HCT116 (cell line): ENCODE data around the gene CAAP1. TPM values are rescaled to one million over a fixed set of nuclear protein-coding genes. Genes with fewer than 3 reads are reported as not detected.
"Not testable (repeated sequence)": the region's sequence is repeated elsewhere in the genome, so short reads cannot be mapped to it uniquely, and the experiment has no call there.

Experiments used
- ATAC-seq: fragments of 200-7000 bp; cut with Tn5 transposase; 2 replicates; pipeline ENCODE4 v1.9.1; 2020; ENCODE audit warnings: mild to moderate bottlenecking, moderate library complexity
- BruUV-seq: library from RNA; stranded (reverse); fragments of 400-500 nt; replicated peaks from 2 replicates; lab custom pipeline; 2021; lab: Mats Ljungman, UMichigan
- CTCF ChIA-PET: fragments of 300-600 bp; sonication (Branson Sonifier 250); formaldehyde crosslinking; loops from one replicate; lab custom pipeline; 2021; ENCODE audit warnings: antibody characterized with exemption; lab: Charles Lee
- POLR2A ChIA-PET: fragments of 300-600, 350-600 bp; sonication (Branson Sonifier 250); formaldehyde crosslinking; loops from one replicate; lab custom pipeline; 2021; ENCODE audit warnings: antibody characterized with exemption; lab: Charles Lee
- RAD21 ChIA-PET, 2 experiments: fragments of 300-600 bp; sonication (Branson Sonifier 250); formaldehyde crosslinking; loops; one replicate each; lab custom pipeline; 2023; ENCODE audit warnings: low total read pairs in 2 of 2; ENCODE audit not compliant: uncharacterized antibody in 2 of 2, unreplicated experiment in 2 of 2, low non-redundant PET in 1 of 2; lab: Charles Lee
- DNase-seq: peaks from one replicate; pipeline ENCODE4 v3.0.0-alpha.2; 2010; ENCODE audit warnings: low read depth, low spot score
- H2AFZ ChIP-seq: fragments of 200-600 bp; shearing (Covaris generic), sonication (generic); 2 replicates; pipeline ENCODE4 v1.6.1; 2017; ENCODE audit warnings: low read depth, mixed run types, mixed read lengths, antibody characterized with exemption, low read length; ENCODE audit not compliant: poor library complexity, severe bottlenecking
- H3K27ac ChIP-seq: 2 replicates; pipeline ENCODE4 v1.5.1; 2012; ENCODE audit warnings: low read depth, low read length
- H3K27me3 ChIP-seq: fragments of 200-600 bp; sonication (generic); 2 replicates; pipeline ENCODE4 v1.6.1; 2016; ENCODE audit warnings: mixed run types, low read length, mixed read lengths; ENCODE audit not compliant: insufficient read depth
- H3K36me3 ChIP-seq, 2 experiments: fragments of 200-500 bp in 1 of 2; fragments of 200-600 bp in 1 of 2; sonication (Bioruptor generic) in 1 of 2; sonication (generic) in 1 of 2; 2 replicates each; pipeline versions ENCODE4 v1.5.1 to v1.6.1; 2014 to 2016; ENCODE audit warnings: low read length in 2 of 2, inconsistent platforms in 1 of 2, mixed read lengths in 1 of 2, mixed run types in 1 of 2; ENCODE audit not compliant: insufficient read depth in 2 of 2, control insufficient read depth in 1 of 2
- H3K4me1 ChIP-seq, 2 experiments: fragments of 200-600 bp in 1 of 2; sonication (generic) in 1 of 2; 2 replicates each; pipeline versions ENCODE4 v1.5.1 to v1.6.1; 2012 to 2017; ENCODE audit warnings: low read length in 2 of 2, inconsistent platforms in 1 of 2, mild to moderate bottlenecking in 1 of 2, mixed read lengths in 1 of 2, mixed run types in 1 of 2, moderate library complexity in 1 of 2; ENCODE audit not compliant: insufficient read depth in 2 of 2, control insufficient read depth in 1 of 2
- H3K4me2 ChIP-seq: fragments of 200-600 bp; sonication (generic); 2 replicates; pipeline ENCODE4 v1.6.1; 2017; ENCODE audit warnings: mixed run types, low read length, mixed read lengths
- H3K4me3 ChIP-seq, 2 experiments: fragments of 200-600 bp in 1 of 2; sonication (generic) in 1 of 2; replicated peaks in 1 of 2; 2 replicates each; pipeline ENCODE4 v1.5.1; 2011 to 2016; ENCODE audit warnings: low read length in 2 of 2, control low read depth in 1 of 2, low read depth in 1 of 2, mild to moderate bottlenecking in 1 of 2, mixed read lengths in 1 of 2, mixed run types in 1 of 2
- H3K79me2 ChIP-seq: fragments of 200-600 bp; sonication (generic); 2 replicates; pipeline ENCODE4 v1.6.1; 2017; ENCODE audit warnings: mild to moderate bottlenecking, mixed run types, low read length, moderate library complexity, mixed read lengths; ENCODE audit not compliant: insufficient read depth
- H3K9ac ChIP-seq: fragments of 200-600 bp; sonication (generic); 2 replicates; pipeline ENCODE4 v1.6.1; 2016; ENCODE audit warnings: low read length, mixed read lengths
- H3K9me2 ChIP-seq: fragments of 200-600 bp; sonication (generic), shearing (Covaris generic); 2 replicates; pipeline ENCODE4 v1.6.1; 2017; ENCODE audit warnings: mixed run types, mild to moderate bottlenecking, moderate library complexity; ENCODE audit not compliant: insufficient read depth
- H3K9me3 ChIP-seq, 2 experiments: fragments of 200-500 bp in 1 of 2; fragments of 200-600 bp in 1 of 2; sonication (Bioruptor generic) in 1 of 2; sonication (generic) in 1 of 2; 2 replicates each; pipeline ENCODE4 v1.6.1; 2014 to 2017; ENCODE audit warnings: low read length in 2 of 2, mixed read lengths in 2 of 2, inconsistent platforms in 1 of 2, low read depth in 1 of 2, mild to moderate bottlenecking in 1 of 2, mixed run types in 1 of 2, moderate library complexity in 1 of 2; ENCODE audit not compliant: control insufficient read depth in 1 of 2, insufficient read depth in 1 of 2
- H4K20me1 ChIP-seq: fragments of 200-600 bp; sonication (generic), shearing (Covaris generic); 2 replicates; pipeline ENCODE4 v1.6.1; 2017; ENCODE audit warnings: mixed run types, mild to moderate bottlenecking, moderate library complexity; ENCODE audit not compliant: insufficient read depth
- ATF3 ChIP-seq: IDR thresholded peaks from 2 replicates; pipeline ENCODE4 v1.6.1; 2012
- EGR1 ChIP-seq: IDR thresholded peaks from 2 replicates; pipeline ENCODE4 v1.6.1; 2012; ENCODE audit warnings: low read depth
- ELF1 ChIP-seq: IDR thresholded peaks from 2 replicates; pipeline ENCODE4 v1.6.1; 2012; ENCODE audit warnings: low read depth, borderline replicate concordance
- EZH2 ChIP-seq: fragments of 200-600 bp; sonication (generic); IDR thresholded peaks from 2 replicates; pipeline ENCODE4 v1.6.1; 2017; ENCODE audit warnings: antibody characterized with exemption, mixed run types
- FOSL1 ChIP-seq: IDR thresholded peaks from 2 replicates; pipeline ENCODE4 v1.6.1; 2012; ENCODE audit warnings: low read depth
- JUND ChIP-seq: IDR thresholded peaks from 2 replicates; pipeline ENCODE4 v1.6.1; 2012
- MAX ChIP-seq: IDR thresholded peaks from 2 replicates; pipeline ENCODE4 v1.6.1; 2012
- POLR2A ChIP-seq: IDR thresholded peaks from 2 replicates; pipeline ENCODE4 v1.7.0; 2011; ENCODE audit warnings: borderline replicate concordance; ENCODE audit not compliant: insufficient read depth, insufficient read length; ENCODE audit errors: extremely low read depth
- POLR2AphosphoS5 ChIP-seq: IDR thresholded peaks from 2 replicates; pipeline ENCODE4 v1.6.1; 2011; ENCODE audit warnings: mild to moderate bottlenecking, low read depth, low read length, moderate library complexity
- SIN3A ChIP-seq: IDR thresholded peaks from 2 replicates; pipeline ENCODE4 v1.6.1; 2012; ENCODE audit warnings: low read depth
- ZNF274 ChIP-seq: fragments of 200-500 bp; sonication (Bioruptor generic); IDR thresholded peaks from 2 replicates; pipeline ENCODE4 v1.6.1; 2014; ENCODE audit warnings: mild to moderate bottlenecking, low read depth, low read length, inconsistent platforms
- intact Hi-C: fragments of 100-400 bp; cut with micrococcal nuclease; formaldehyde crosslinking; loops from 2 replicates; pipeline ENCODE4 v1.10.0; 2022
- total RNA-seq: library from RNA; stranded (reverse); gene quantifications from one replicate; pipeline ENCODE4 v1.2.1, GENCODE V29; 2021; ENCODE audit not compliant: unreplicated experiment
- TF ChIP-seq, protein P1 (sequence below), 3 experiments: fragments of 200-600 bp in 1 of 3; sonication (generic) in 1 of 3; IDR thresholded peaks in 2 of 3; conservative IDR thresholded peaks in 1 of 3; 2 replicates each; pipeline ENCODE4 v1.5.1; 2012 to 2017; ENCODE audit warnings: low read depth in 2 of 3, low read length in 2 of 3, antibody characterized with exemption in 1 of 3, borderline replicate concordance in 1 of 3, control low read depth in 1 of 3, mild to moderate bottlenecking in 1 of 3, mixed read lengths in 1 of 3, mixed run types in 1 of 3, moderate library complexity in 1 of 3; ENCODE audit not compliant: insufficient read depth in 1 of 3

CAAP1 gene
- total RNA-seq, 1 experiment from 2014 or later: 19.1 TPM

GRCh38 chr9:26828391-26828955 lies 64.1 kb downstream of the CAAP1 start:
- H4K20me1 ChIP-seq, H3K4me2 ChIP-seq, H3K9me2 ChIP-seq, BruUV-seq, RAD21 ChIA-PET, H3K36me3 ChIP-seq, CTCF ChIA-PET, H3K27me3 ChIP-seq, H3K27ac ChIP-seq, H3K4me3 ChIP-seq, H3K79me2 ChIP-seq, DNase-seq, H3K4me1 ChIP-seq, H2AFZ ChIP-seq, H3K9ac ChIP-seq, H3K9me3 ChIP-seq, ATAC-seq, intact Hi-C loops, POLR2A ChIA-PET: not testable (repeated sequence)

DNA sequence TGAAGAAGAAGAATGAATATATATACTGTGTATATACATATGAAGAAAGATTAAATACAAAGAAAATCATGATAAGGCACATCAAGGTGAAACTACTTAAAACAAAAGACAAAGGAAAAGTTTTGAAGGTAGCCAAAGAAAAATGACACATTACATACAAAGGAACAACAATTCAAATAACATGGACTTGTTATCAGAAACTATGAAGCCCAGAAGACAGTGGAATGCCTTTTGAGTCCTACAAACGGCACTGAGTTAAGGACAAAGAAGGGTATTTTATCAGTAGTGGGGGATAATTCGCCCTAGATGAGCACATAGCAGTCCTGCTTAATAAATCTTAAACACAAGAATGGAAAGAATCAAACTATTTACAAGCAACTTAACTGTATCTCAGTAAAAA lies 77.8 kb downstream of the CAAP1 start:
- intact Hi-C loops: no loop called here
- H3K4me3 ChIP-seq: no peak overlapping the region
- no peak for TF ChIP-seq ELF1
- no peak for TF ChIP-seq POLR2AphosphoS5
- no peak for TF ChIP-seq ATF3
- TF ChIP-seq JUND: no peak
- no peak for TF ChIP-seq ZNF274
- no peak for TF ChIP-seq EZH2
- no peak for TF ChIP-seq POLR2A
- no peak for TF ChIP-seq MAX
- TF ChIP-seq EGR1: no peak
- TF ChIP-seq FOSL1: no peak
- TF ChIP-seq, protein P1, sequence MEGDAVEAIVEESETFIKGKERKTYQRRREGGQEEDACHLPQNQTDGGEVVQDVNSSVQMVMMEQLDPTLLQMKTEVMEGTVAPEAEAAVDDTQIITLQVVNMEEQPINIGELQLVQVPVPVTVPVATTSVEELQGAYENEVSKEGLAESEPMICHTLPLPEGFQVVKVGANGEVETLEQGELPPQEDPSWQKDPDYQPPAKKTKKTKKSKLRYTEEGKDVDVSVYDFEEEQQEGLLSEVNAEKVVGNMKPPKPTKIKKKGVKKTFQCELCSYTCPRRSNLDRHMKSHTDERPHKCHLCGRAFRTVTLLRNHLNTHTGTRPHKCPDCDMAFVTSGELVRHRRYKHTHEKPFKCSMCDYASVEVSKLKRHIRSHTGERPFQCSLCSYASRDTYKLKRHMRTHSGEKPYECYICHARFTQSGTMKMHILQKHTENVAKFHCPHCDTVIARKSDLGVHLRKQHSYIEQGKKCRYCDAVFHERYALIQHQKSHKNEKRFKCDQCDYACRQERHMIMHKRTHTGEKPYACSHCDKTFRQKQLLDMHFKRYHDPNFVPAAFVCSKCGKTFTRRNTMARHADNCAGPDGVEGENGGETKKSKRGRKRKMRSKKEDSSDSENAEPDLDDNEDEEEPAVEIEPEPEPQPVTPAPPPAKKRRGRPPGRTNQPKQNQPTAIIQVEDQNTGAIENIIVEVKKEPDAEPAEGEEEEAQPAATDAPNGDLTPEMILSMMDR (IDR thresholded peaks at IDR 0.05 in 2 of 3, conservative IDR thresholded peaks at IDR 0.05 in 1 of 3; ENCODE audit: borderline replicate concordance in 1 of 3, insufficient read depth in 1 of 3, low read depth in 2 of 3, low read length in 2 of 3): no peak
- no peak for TF ChIP-seq SIN3A
- H3K9ac ChIP-seq: no peak overlapping the region
- H3K9me3 ChIP-seq: no peaks in the 10 kb centered on the region
- H3K79me2 ChIP-seq: no peaks in the 10 kb centered on the region
- peaks cover 0 to 2% of the 10 kb centered on the region in 2 experiments; a peak in 2 of 4 replicates for H3K4me1 ChIP-seq
- DNase-seq (no peak), ATAC-seq (no peak)
- H3K27me3 ChIP-seq: no peaks in the 10 kb centered on the region
- ChIA-PET RAD21 (no interaction called here), POLR2A (no interaction called here), CTCF (no interaction called here)
- H2AFZ ChIP-seq: no peak overlapping the region
- H3K27ac ChIP-seq: no peak overlapping the region
- H3K9me2 ChIP-seq: no peaks in the 10 kb centered on the region
- no TSS peak for BruUV-seq
- H3K4me2 ChIP-seq: no peak overlapping the region
- no peaks in the 10 kb centered on the region for H4K20me1 ChIP-seq
- H3K36me3 ChIP-seq: no peaks in the 10 kb centered on the region
